ENCODE data around the gene LSS. TPM values are rescaled to one million over a fixed set of nuclear protein-coding genes. Genes with fewer than 3 reads are reported as not detected.

LSS gene
- polyA plus RNA-seq (2013, experiment 1 of 2; ENCODE audit: insufficient read length): 60.4 TPM
- 64.8 TPM for polyA plus RNA-seq (2013, experiment 2 of 2; ENCODE audit: insufficient read length)

GRCh38 chr21:46228345-46229051, at the start of gene LSS:
Gene LSS, minus strand, starts transcription at chr21:46228774. Its CDS starts 29 bp downstream, at chr21:46228745.
- peak; percentile 99 for DNase-seq

- DNase-seq: no peak
Observed at GRCh38 chr21:46274797-46275390, 46.3 kb upstream of the LSS start.

GRCh38 chr21:46273341-46273740, 44.8 kb upstream of the LSS start:
- DNase-seq: no peak

GRCh38 chr21:46269466-46269865, 40.9 kb upstream of the LSS start:
- DNase-seq: no peak

- DNase-seq: no peak
Observed at GRCh38 chr21:46268371-46268770, 39.8 kb upstream of the LSS start.

GRCh38 chr21:46266946-46267345, 38.4 kb upstream of the LSS start:
- DNase-seq: no peak

GRCh38 chr21:46265736-46266525, 37.4 kb upstream of the LSS start:
- DNase-seq: no peak

- DNase-seq: no peak
Observed at GRCh38 chr21:46264690-46265144, 36.1 kb upstream of the LSS start.

GRCh38 chr21:46264046-46264689, 35.6 kb upstream of the LSS start:
- no peak for DNase-seq

- no peak for DNase-seq
Observed at GRCh38 chr21:46256501-46256994, 28.0 kb upstream of the LSS start.

- no peak for DNase-seq
Observed at GRCh38 chr21:46255758-46256337, 27.3 kb upstream of the LSS start.

GRCh38 chr21:46255166-46255565, 26.6 kb upstream of the LSS start:
- DNase-seq: no peak

GRCh38 chr21:46254208-46254975, 25.8 kb upstream of the LSS start:
- no peak for DNase-seq

GRCh38 chr21:46253610-46254124, 25.1 kb upstream of the LSS start:
- DNase-seq: peak; percentile 5

- no peak for DNase-seq
Observed at GRCh38 chr21:46252840-46253239, 24.3 kb upstream of the LSS start.

- no peak for DNase-seq
Observed at GRCh38 chr21:46250146-46250725, 21.7 kb upstream of the LSS start.

- no peak for DNase-seq
Observed at GRCh38 chr21:46248827-46249226, 20.3 kb upstream of the LSS start.

- DNase-seq: no peak
Observed at GRCh38 chr21:46248422-46248782, 19.8 kb upstream of the LSS start.

GRCh38 chr21:46247699-46248421, 19.3 kb upstream of the LSS start:
- no peak for DNase-seq

- no peak for DNase-seq
Observed at GRCh38 chr21:46246345-46246744, 17.8 kb upstream of the LSS start.
